ENCODE results near the gene SENP5.
"Not testable (repeated sequence)": the region's sequence is repeated elsewhere in the genome, so short reads cannot be mapped to it uniquely, and the experiment has no call there.

The SENP5 gene

DNA sequence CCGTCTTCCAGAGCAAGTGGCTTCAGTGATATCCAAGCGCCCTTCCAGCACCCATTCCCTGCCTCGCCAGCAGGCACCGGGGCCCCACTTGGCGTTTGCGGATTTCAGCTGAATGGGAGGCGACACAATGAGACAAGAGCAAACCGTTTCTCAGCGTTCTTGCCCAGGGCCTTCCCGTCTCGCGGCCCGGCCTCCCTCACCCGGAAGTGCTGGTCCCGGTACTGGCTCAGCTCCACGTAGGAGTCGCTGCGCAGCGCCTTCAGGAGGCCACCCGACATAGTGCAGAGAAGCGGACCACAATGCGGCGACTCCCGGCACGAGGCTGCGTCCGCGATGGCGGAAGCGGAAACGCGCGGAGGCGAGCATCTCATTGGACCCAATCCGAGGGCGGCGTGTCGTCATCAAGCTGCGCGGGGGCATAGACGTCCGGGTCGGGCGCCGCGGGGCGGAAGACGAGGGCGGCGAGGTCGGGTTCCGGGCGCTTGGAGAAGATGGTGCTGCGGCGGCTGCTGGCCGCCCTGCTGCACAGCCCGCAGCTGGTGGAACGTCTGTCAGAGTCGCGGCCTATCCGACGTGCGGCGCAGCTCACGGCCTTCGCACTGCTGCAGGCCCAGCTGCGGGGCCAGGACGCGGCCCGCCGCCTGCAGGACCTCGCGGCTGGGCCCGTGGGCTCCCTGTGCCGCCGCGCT is 74.7 kb downstream of the SENP5 start, which contains the start of gene NCBP2:
NCBP2 (minus strand) TSS at position 303 of the 689 bp plus-strand sequence; CDS start at position 278, 25 bp downstream.
- DNase-seq (ENCODE audit: low spot score), result peak; percentile 99

DNA sequence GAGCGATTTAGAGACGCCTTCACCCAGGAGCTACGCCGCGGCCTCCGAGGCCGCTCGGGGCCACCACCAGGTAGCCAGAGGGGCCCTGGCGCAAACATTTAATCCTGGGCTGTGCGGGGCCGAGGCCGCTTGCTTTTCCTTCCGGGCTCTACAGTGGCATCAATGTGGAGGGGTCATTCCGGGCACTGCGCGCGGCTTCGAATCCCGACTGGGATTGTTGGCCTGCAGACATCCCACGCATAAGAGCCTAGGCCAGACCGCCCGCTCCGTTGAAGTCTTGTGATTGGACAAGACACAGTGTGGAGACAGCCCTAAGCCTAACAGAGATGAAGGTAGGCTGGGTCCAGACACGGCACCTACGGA is 75.2 kb downstream of the SENP5 start:
- DNase-seq (ENCODE audit: low spot score), result no peak

DNA sequence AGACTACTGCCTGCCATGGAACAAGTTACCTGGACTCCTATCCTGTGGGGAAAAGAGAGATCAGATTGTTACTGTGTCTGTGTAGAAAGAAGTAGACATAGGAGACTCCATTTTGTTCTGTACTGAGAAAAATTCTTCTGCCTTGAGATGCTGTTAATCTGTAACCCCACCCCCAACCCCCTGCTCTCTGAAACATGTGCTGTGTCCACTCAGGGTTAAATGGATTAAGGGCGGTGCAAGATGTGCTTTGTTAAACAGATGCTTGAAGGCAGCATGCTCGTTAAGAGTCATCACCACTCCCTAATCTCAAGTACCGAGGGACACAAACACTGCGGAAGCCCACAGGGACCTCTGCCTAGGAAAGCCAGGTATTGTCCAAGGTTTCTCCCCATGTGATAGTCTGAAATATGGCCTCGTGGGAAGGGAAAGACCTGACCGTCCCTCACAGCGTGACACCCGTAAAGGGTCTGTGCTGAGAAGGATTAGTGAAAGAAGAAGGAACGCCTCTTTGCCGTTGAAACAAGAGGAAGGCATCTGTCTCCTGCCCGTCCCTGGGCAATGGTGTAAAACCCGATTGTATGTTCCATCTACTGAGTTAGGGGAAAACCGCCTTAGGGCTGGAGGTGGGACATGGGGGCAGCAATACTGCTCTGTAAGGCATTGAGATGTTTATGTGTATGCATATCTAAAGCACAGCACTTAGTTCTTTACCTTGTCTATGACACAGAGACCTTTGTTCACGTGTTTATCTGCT is 76.5 kb downstream of the SENP5 start:
- not testable (repeated sequence) for DNase-seq (ENCODE audit: low spot score)

DNA sequence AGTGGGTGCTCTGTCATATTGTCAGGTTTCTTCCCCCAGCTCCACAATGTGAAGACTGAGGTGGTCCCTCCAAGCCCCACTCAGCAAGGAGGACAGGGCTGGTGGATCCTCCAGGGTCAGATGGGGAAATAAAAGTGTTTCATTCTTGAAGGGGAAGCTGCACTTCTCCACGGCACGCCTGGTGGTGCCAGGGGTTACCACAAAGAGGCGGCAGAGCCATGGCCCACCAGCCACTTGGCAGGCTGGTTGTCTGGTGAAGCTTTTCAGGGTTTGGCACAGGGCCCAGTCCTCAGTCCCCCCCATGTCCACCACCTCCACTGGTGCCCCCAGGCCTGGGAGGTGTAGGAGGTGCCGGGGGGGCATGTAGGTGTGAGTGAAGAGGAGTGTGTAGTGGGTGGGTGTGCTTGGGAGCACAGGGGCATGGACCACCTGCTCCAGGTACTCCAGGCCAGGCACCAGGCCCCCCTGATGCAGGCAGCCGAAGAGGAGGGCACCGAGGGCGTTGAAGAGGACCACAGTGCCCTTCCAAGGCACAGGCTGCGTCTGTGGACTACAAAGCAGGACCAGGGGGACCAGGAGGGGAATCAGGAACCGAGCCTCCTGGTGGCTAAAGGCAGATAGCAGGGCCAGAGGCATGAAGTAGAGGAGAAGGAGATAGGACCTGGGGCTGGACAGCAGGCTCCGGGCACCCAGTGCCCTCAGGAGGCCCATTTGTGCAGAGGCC is 79.6 kb downstream of the SENP5 start:
- no peak for DNase-seq (ENCODE audit: low spot score)

DNA sequence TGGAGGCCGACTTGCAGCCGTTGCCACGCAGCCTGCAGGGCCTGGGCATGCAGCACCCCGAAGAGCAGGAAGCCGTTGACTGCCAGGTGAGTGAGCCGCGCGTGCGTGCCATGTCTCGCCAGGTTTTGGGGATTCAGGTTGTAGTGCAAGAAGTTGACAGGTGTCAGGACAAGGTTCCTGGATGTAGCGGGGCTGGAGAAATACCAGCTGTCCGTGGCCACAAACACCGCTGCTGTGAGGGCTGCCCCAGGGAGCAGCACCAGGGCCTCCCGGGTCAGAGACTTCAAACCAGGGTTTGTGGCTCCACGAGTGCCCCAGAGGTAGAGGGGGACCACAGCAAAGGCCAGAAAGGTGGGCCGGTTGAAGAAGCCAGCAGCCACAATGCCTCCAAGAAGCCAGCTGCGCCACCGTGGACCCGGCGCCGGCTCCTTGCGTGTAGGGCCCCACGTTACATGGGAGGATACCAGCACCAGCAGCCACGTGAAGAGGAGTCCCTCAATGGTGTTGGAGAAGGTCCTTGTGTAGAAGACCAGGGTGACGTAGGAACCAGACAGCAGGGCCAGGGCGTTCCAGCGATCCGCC is 80.2 kb downstream of the SENP5 start:
- no peak for DNase-seq (ENCODE audit: low spot score)

DNA sequence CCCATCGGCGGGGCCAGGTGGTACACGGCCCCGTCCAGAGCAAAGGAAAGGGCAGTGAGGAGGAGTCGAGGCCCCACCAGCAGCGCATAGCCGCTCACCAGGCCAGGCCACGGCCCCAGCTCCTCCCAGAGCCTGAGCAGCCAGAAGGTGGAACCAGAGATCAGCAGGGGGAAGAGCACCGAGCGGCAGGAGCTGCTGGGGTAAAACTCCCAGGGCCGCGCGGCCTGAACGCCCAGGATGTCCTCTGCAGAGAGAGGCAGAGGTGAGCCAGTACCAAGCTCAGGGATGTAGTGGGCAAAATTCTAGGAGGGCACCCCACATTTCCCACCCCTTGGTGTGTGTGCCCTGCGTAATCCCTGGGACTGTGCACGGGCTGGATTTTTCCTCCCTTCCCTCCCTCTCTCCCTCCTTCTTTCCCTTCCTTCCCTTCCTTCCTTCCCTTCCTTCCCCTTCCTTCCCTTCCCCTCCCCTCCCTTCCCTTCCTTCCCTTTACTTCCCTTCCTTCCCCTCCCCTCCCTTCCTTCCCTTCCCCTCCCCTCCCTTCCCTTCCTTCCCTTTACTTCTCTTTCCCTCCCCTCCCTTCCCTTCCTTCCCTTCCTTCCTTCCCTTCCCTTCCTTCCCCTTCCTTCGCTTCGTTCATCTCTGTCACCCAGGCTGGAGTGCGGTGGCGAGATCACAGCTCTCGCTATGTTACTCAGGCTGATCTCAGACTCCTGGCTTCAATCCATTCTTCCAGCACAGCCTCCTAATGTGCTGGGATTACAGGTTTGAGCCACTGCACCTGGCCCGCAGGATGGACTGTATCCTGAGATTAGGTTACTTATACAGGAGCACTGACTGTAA is 80.9 kb downstream of the SENP5 start:
- no peak for DNase-seq (ENCODE audit: low spot score)

DNA sequence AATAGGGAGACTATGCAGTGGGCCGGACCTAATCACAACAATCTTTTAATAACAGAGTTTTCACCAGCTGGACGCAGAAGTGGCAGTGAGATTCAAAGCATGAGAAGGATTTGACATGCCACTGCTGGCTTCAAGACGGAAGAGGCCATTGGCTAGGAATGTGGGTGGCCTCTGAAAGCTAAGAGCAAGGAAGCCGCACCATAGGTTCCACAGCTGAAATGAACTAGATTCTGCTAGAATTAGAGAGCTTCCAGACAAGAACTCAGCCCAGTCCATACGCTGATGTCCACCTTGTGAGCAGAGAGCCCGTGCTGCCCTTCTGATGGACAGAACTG is 81.5 kb downstream of the SENP5 start:
- no peak for DNase-seq (ENCODE audit: low spot score)

DNA sequence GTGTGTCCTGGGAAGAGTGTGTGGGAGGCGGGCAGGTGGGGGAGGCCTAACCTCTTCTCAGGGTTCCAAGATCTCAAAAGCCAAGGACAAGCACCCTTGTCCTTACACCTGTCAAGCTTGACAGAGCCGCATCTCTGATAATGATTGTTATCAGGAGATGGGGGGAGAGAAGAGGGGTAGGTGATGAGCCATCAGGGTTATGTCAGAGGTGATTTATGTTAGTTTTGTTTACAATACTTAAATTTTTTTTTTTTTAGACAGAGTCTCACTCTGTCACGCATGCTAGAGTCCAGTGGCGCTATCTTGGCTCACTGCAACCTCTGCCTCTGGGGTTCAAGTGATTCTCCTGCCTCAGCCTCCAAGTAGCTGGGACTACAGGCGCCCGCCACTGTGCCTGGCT is 82.0 kb downstream of the SENP5 start:
- no peak for DNase-seq (ENCODE audit: low spot score)

DNA sequence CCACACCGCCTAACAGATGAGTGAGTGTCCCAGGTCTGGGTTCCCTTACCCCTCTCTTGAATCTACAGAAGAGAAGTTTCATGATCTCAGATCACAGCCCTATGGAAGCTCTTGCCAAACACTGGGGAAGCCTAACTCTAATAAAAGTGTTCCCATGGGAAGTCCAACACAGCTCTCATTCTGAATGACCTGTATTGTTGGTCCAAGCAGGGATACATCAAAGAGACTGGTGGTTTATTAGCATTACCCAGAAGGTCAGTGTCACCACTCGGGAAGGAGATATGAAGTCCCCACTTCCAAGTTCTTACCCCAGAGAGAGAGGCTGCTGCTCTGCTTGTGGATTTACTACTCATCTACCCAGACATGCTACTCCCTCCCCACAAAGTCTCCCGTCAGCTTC is 83.7 kb downstream of the SENP5 start:
- no peak for DNase-seq (ENCODE audit: low spot score)

DNA sequence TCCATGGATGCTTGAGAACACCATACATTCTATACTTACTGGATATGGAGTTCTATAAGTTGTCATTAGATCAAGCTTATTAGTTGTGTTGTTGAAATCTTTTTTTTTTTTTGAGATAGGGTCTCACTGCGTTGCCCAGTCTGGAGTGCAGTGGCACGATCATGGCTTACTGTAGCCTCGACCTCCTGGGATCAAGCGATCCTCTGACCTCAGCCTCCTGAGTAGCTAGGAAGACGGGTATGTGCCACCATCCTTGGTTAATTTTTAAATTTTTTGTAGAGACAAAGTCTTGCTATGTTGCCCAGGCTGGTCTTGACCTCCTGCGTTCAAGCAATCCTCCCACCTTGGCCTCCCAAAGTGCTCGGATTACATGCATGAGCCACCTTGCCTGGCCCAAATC is 87.1 kb downstream of the SENP5 start:
- no peak for DNase-seq (ENCODE audit: low spot score)

DNA sequence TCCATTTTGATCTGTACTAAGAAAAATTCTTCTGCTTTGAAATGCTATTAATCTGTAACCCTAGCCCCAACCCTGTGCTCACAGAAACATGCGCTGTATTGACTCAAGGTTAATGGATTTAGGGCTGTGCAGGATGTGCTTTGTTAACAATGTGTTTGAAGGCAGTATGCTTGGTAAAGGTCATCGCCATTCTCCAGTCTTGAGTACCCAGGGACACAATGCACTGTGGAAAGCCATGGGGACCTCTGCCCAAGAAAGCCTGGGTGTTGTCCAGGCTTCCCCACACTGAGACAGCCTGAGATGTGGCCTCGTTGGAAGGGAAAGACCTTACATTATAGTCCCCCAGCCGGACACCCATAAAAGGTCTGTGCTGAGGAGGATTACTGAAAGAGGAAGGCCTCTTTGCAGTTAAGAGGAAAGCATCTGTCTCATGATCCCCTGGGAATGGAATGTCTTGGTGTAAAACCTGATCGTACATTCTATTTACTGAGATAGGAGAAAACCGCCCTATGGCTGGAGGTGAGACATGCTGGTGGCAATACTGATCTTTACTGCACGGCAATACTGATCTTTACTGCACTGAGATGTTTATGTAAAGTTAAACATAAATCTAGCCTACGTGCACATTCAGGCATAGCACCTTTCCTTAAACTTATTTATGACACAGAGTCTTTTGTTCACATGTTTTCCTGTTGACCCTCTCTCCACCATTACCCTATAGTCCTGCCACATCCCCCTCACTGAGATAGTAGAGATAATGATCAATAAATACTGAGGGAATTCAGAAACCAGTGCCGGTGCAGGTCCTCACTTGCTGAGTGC is 94.6 kb downstream of the SENP5 start:
- DNase-seq (ENCODE audit: low spot score), result no peak

DNA sequence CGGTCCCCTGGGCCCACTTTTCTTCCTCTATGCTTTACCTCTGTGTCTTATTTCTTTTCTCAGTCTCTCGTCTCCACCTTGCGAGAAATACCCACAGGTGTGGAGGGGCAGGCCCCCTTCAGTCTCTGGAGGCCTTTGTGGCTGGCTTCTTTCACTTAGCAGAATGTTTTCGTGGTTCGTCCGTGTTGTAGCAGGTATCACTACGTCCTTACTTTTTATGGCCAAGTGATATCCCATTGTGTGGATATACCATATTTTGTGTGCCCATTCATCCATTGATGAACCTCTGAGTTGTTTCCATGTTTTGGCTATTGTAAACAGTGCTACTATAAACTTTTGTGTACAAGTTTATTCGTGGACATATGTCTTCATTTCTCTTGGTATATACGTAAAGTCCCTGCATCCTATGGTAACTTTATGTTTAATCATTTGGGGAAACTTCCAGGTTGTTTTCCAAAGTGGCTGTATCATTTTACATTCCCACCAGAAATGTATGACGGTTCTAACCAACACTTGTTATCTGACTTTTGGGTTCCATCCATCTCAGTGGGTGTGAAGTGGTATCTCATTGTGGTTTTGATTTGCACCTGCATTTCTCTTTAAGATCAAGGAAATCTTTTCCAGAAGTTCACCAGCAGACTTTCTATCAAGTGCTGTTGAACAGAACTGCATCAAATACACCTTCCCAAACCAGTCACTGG is 95.4 kb downstream of the SENP5 start:
- DNase-seq (ENCODE audit: low spot score), result no peak

DNA sequence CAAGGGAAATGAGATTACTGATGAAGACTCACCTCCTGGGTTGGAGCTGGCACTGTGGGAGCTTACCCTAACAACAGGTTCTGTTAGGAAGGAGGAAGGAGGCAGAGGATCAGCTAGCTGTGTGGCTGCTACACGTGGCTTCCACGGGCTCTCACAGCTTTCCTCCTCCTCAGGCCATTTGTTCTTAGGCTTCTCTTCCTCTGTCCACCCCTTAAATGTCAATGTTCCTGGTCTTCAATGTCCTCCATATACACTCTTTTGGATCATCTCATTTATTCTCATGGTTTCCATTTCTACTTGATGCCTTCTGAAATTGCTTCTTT is 95.9 kb downstream of the SENP5 start:
- DNase-seq (ENCODE audit: low spot score), result no peak

DNA sequence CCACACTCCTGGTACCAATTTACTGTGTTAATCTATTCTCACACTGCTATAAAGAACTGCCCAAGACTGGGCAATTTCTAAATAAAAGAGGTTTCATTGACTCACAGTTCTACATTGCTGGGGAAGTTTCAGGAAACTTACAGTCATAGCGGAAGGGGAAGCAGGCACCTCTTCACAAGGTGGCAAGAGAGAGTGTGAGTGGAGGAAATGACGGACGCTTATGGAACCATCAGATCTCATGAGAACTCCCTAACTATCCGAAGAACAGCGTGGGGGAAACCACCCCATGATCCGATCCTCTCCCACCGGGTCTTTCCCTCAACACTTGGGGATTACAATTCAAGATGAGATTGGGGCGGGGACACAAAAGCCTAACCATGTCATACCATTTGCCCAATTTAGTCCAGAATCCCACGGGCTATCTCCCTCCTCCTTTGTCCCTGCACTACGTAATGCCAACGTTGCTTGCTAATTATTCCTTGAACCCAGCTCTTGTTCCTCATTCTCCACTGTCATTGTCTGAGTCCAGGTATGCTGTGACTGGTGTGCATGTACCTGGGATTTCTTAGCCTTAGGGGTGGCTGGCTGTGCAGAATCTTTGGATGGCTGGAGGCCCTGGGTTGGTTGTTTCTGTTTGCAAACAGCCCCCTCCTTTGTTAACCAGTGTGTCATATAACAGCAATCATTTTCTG is 97.5 kb downstream of the SENP5 start:
- peak; percentile 46 for DNase-seq (ENCODE audit: low spot score)

DNA sequence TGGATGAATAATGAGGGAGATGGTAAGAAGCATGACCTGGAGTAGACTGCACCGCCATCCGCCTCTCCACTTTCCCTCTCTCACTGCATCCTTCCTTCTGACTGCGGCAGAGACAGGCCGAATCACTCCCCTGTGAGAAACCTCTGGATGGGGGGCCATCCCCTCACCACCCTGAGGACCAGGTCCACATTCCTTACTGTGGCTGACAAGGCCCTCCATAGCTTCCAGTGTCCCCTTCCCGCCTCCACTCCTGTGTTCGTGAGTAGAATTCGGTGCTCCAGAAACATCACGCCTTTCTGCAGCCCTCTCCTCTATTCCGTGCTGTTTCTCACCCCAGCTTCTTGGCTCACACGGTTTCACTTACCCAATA is 98.1 kb downstream of the SENP5 start:
- DNase-seq (ENCODE audit: low spot score), result peak; percentile 26

DNA sequence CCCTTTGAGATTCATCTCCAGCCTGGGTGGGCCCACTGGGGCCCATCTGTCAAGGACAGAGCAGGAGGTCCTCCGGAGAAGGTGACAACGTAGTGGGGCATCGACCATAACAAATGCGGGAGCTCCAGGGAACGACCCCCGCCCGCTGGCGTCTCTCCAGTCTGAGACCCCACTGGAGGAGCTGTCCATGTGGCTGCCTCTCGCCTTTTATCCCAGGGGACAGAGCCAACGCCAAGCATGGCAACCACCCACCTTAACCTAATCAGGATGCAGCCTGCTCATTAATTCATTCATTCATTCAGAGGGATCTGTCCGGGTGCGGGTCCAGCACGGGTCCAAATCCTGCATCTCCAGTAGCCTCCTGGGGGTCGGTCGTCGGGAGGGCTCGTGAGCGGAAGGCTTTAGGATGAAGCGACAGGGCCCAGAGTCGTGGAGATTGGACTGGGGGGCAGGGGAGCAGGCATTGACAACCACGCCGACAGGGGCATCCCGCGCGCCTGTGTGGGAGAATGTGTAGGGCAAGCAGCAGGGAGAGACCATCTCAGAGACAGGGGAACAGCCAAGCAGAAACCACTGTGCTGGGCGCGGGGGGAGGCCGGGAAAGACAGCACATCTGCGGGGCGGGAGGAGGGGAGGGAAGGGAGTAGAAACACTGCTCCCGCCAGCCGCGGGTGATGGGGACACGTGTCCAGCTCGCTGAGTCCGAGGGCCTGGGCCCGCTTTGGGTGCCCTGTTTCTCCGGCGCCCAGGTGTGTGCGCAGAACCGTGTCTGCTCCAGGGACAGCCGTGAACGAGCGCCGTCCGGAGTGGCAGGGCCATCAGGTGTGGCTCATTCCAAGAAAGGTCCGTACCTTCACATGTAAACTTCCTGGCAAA is 99.0 kb downstream of the SENP5 start:
- DNase-seq (ENCODE audit: low spot score), result peak; percentile 65

DNA sequence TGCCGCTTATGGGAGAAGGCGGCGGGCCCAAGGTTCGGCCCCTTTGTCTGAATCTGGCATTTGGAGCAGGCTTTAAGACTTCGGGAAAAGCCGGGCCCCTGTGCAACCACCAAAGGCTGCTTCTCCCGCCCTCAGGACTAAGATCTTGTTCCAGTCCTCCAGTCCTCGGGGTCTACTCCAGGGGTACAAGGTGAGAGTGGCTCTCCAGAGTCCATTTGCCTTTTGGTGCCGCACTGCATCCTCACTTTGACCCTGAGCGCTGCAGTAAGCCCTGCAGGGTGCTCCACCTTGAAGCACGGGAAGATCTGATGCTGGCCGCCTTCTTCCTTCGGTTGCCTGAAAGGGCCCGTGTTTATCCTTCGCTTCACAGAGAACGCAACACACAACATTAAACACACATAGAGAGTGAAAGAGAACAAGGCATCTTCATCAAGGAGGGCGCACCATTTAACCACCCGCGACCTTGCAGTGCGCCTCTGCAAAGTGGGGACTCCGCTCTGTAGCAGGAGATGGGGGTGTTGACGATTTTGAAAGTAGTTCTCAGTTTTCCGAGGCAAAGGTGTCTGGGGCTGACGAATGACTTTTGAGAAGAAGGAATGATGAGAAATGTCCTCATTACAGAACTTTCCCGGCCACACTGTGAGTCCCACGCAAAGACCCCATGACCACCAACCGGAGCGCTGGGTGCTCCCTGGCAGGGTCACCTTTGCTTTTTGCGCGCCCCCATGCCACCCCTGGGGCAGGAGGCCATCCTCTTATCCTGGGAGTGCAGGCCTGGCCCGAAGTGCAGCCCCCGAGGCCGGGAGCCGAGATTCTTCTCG is 99.9 kb downstream of the SENP5 start:
- DNase-seq (ENCODE audit: low spot score), result peak; percentile 64

Data from left forelimb (tissue), 1 donor.